HG03045 (cell line): ENCODE measurements around the gene DHX57.

Source experiments
- ATAC-seq: cut with Tn5 transposase; IDR thresholded peaks from one replicate; pipeline ENCODE4 v1.9.1; 2021; ENCODE audit warnings: mild to moderate bottlenecking, moderate library complexity; ENCODE audit not compliant: unreplicated experiment

Gene DHX57, protein sequence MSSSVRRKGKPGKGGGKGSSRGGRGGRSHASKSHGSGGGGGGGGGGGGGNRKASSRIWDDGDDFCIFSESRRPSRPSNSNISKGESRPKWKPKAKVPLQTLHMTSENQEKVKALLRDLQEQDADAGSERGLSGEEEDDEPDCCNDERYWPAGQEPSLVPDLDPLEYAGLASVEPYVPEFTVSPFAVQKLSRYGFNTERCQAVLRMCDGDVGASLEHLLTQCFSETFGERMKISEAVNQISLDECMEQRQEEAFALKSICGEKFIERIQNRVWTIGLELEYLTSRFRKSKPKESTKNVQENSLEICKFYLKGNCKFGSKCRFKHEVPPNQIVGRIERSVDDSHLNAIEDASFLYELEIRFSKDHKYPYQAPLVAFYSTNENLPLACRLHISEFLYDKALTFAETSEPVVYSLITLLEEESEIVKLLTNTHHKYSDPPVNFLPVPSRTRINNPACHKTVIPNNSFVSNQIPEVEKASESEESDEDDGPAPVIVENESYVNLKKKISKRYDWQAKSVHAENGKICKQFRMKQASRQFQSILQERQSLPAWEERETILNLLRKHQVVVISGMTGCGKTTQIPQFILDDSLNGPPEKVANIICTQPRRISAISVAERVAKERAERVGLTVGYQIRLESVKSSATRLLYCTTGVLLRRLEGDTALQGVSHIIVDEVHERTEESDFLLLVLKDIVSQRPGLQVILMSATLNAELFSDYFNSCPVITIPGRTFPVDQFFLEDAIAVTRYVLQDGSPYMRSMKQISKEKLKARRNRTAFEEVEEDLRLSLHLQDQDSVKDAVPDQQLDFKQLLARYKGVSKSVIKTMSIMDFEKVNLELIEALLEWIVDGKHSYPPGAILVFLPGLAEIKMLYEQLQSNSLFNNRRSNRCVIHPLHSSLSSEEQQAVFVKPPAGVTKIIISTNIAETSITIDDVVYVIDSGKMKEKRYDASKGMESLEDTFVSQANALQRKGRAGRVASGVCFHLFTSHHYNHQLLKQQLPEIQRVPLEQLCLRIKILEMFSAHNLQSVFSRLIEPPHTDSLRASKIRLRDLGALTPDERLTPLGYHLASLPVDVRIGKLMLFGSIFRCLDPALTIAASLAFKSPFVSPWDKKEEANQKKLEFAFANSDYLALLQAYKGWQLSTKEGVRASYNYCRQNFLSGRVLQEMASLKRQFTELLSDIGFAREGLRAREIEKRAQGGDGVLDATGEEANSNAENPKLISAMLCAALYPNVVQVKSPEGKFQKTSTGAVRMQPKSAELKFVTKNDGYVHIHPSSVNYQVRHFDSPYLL (N-terminal part only)

GRCh38 chr2:38875576-38876367 lies at the start of gene DHX57, which contains the start of gene MORN2:
Gene DHX57 (minus strand): TSS chr2:38875934. CDS start chr2:38868405, 7,529 bp downstream.
Gene MORN2 (plus strand): TSS chr2:38875976.
- ATAC-seq: peak; percentile 100

- no peak for ATAC-seq
Observed at GRCh38 chr2:38922902-38923301, 47.2 kb upstream of the DHX57 start.

GRCh38 chr2:38922389-38922788 lies 46.7 kb upstream of the DHX57 start:
- no peak for ATAC-seq

DNA sequence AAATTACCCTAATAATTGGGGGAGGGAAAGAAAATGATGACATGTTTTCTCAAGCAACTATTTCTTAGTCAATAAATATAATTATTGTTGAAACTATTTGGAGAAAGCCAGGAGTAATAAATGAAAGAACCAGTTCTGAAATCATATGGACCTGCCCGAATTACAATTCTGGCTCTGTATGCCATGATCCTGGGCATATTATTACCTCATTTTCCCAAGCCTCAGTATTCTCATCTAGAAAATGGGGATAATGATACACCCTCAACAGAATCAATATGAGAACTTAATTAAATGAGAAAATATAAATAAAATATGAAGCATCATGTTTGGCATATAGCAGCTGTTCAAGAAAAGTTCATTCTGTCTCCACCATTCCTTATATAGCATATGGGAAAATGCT lies 36.9 kb upstream of the DHX57 start:
- ATAC-seq: no peak

- ATAC-seq: no peak
Observed at GRCh38 chr2:38911191-38911590, 35.5 kb upstream of the DHX57 start.

GRCh38 chr2:38909872-38910271 lies 34.1 kb upstream of the DHX57 start:
- ATAC-seq: no peak

DNA sequence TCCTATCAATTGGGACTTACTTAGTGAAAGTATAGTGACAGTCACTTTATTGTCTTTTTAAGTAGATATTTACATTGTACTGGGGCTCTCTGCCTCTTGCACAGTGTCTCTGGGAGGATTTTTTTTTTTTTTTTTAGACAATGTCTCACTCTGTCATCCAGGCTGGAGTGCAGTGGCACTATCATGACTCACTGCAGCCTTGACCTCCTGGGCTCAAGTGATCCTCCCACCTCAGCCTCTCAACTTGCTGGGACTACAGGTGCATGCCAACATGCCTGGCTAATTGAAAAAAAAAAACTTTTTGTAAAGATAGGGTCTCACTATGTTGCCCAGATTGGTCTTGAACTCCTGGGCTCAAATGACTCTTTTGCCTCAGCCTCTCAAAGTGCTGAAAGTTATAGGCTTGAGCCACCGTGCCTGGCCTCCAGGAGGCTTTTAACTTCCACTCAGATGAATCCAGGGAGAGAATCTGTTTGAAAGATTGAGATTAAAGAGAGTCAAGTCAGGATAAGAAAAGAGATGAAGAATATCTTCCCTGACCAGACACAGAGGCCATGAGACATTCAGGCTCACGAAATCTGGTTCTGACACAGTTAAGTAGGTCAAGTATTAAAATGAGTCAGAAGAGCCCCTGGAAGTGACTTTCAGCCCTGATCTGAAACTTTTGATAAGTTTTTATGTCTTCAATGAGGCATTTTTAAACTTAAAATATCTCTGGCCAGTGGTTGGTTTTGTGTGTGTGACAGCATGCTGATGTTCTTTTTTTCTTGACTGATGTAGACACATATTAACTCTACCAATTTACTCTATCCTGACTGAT lies 32.2 kb upstream of the DHX57 start:
- ATAC-seq: peak; percentile 76

DNA sequence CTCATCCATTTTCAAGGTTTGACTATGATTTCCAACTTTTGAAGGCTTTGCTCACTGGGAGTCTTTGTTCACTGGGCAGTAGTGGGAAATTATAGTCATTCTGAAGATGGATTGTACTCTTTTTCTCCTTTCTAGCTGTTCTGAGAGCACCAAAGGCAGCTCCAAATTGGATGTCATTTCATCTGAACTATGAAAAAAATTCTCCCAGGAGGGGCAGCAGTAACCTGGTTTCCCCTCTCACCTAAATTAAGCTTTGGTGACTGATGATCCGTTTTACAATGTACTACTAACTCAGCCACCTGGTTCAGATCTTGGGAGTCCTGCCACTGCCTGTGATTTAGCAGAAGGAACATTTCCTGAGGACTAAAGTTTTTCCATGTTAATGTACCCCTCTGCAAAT lies 31.5 kb upstream of the DHX57 start:
- ATAC-seq: no peak

GRCh38 chr2:38905251-38905650 lies 29.5 kb upstream of the DHX57 start:
- ATAC-seq: no peak

DNA sequence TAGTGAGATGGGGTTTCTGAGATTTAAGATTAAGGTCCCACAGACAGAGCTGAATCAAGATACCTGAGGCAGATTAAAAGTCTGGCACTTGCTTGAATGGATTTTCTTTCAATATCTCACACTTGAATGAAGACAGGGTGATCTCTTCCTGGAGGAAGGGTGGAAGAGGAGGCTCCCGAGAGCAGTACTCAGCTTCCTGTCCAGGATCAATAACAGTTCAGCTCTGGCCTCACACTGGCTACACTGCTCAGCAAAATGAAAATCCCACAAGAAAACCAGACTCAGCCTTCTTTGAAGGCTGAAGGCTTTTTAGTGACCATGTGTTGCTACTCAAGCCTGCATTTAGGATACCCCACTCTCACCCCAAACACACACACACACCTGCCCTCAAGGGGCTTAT lies 25.0 kb upstream of the DHX57 start:
- ATAC-seq: no peak

DNA sequence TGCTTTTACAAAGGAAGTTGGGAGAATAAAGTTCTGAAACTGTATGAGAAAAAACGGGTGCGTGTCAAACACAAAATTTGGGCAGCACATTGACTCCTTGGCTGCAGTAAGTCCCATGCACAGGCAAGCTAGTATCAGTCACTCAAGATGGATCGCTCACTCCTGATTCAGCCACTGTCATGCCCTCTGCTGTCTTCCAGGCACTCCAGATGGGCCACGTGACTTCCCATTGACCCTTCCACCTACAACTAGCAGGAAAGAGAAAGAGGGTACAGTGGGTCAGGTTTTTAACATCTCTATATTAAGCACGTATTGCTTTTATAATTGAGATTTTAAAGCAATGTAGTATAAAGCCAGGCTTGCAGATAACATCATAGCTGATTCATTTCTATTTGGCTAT lies 22.5 kb upstream of the DHX57 start:
- ATAC-seq: no peak

DNA sequence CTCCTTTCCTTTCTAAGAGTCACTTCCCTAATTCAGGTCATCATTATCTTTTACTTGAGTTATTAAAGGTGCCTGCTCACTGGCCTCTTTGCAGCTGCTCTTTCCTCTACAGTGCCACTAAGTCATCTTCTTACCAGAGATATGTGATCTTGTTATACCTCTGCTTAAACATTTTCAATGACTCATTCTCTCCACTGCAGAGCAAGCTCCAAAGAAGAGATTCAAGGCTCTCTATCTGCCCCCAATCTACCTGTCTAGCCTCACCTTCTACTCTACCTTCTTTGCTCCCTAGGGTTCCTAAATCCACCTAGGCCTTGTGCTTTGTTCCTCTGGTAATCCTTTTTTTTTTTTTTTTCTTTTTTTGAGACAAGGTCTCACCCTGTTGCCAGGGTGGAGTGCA lies 17.1 kb upstream of the DHX57 start:
- no peak for ATAC-seq

DNA sequence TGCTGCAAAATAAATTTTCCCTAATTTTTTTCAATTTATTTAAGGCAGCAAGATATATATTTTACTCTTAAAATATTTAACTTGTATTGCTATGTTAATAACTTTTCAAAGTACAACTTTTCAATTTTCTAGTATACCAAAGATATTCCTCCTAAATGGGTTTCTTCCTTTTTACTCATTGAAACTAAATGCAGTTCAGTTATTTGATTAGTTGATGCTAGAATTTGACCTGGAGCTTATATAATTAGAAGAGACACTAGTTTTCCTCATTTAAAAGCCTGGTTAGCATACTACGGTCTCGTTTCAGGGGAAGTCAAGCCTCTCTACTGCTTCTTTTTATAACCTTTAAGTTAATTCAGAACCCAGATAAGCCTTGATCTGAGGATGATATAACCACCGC lies 13.8 kb upstream of the DHX57 start, which contains the start of gene ARHGEF33:
TSS of gene ARHGEF33 (plus strand) at position 301 of the 400 bp plus-strand sequence. CDS start 29,573 bp downstream, outside the sequence.
- ATAC-seq: no peak

DNA sequence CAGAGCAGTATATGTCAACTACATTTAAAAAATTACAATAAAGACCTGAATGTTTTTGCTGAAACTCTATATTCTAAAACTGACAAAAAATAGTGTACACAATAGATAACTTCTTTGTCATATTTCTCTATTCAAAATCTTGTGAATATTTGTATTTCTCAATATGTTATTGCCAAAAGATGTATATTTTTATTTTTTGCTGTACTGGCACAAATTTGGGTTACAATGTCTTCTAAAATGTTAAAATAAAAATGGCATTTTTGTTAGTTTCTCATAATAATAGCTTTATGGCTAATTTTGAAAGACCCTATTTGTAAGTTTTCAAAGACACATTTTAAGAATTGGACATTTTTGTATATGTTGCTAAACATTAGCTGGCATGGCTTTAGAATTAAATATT lies 13.3 kb upstream of the DHX57 start:
- ATAC-seq: no peak

DNA sequence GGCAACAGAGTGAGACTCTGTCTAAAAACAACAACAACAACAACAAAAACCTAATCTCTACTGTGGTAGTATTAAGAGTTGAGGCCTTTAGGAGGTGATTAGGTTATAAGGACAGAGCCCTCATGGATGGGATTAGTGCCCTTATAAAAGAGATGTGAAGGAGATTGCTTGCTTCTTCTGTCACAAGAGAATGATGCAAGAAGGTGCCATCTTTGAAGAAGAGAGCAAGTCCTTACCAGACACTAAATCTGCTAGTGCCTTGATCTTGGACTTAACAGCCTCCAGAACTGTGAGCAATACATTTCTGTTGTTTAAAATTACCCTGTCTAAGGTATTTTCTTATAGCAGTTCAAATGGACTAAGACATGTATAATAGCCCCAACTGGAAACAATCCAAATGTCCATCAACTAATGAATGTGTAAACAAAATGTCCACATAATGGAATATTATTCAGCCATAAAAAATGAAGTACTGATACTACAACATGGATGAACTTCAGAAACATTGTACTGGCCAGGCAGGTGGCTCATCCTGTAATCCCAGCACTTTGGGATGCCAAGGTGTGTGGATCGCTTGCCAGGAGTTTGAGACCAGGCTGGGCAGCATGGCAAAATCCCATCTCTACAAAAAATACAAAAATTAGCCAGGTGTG lies 12.3 kb upstream of the DHX57 start:
- no peak for ATAC-seq

DNA sequence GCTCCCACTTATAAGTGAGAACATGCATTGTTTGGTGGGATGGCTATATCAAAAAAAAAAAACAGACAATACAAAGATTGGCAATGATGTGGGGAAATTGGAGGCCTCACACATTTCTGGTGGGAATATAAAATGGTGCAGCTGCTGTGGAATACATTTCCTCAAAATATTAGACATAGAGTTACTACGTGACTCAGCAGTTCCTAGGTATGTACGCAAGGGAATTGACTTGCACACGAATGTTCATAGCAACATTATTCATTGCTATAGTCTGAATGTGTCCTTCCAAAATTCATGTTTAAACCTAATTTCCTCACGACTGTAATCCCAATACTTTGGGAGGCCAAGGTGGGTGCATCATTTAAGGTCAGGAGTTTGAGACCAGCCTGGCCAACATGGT lies 11.6 kb upstream of the DHX57 start:
- ATAC-seq: no peak

GRCh38 chr2:38886063-38886462 lies 10.3 kb upstream of the DHX57 start:
- no peak for ATAC-seq

DNA sequence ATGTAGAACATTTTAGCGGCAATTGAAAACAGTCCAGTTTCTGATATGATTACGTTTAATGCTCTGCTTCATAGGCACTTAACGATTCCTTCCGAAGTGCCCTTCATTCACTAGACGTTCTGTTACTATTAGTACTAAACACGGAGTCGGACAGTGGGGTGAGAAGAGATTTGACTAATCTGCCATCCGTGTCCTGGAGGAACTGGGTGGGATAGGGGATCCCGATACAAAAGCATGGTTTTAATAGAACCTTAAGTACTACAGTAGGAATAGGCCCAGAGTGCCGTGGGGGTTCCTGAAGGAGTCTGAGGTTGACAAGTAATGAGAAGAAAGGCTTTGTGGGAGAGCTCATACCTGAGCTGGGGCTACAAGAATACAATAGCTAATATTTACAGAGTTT lies 673 bp upstream of the DHX57 start:
- no peak for ATAC-seq

GRCh38 chr2:38875227-38875575 lies 533 bp downstream of the DHX57 start:
- ATAC-seq: no peak
